PC-3 (cell line): ENCODE measurements around the gene TMTC1. TPM values are rescaled to one million over a fixed set of nuclear protein-coding genes. Genes with fewer than 3 reads are reported as not detected.

Experiments
- ATAC-seq: fragments of 200-7000 bp; cut with Tn5 transposase; 2 replicates; pipeline ENCODE4 v1.9.1; 2020; ENCODE audit warnings: mild to moderate bottlenecking, moderate library complexity
- BruUV-seq: library from RNA; stranded (reverse); fragments of 400-500 nt; replicated peaks from 2 replicates; lab custom pipeline; 2021; lab: Mats Ljungman, UMichigan
- CTCF ChIA-PET: fragments of 300-600 bp; sonication (Branson Sonifier 250); formaldehyde crosslinking; loops from one replicate; lab custom pipeline; 2022; ENCODE audit warnings: antibody characterized with exemption; lab: Charles Lee
- POLR2A ChIA-PET: fragments of 300-600 bp; sonication (Branson Sonifier 250); formaldehyde crosslinking; loops from one replicate; lab custom pipeline; 2022; ENCODE audit warnings: antibody characterized with exemption; ENCODE audit not compliant: unreplicated experiment; lab: Charles Lee
- DNase-seq: peaks from one replicate; pipeline ENCODE4 v3.0.0-alpha.2; 2015
- H2AFZ ChIP-seq: fragments of 300-600 bp; sonication (generic); 2 replicates; pipeline ENCODE4 v1.6.0; 2016; ENCODE audit warnings: antibody characterized with exemption, low read length
- H3F3A ChIP-seq: fragments of 300-600 bp; sonication (generic); one replicate; pipeline ENCODE4 v1.6.0; 2017; ENCODE audit warnings: antibody characterized with exemption, low read length, control low read depth, mild to moderate bottlenecking; ENCODE audit not compliant: unreplicated experiment
- H3K27ac ChIP-seq: fragments of 300-600 bp; sonication (generic); 2 replicates; pipeline ENCODE4 v1.5.1; 2016; ENCODE audit warnings: mild to moderate bottlenecking, low read length
- H3K27me3 ChIP-seq: fragments of 300-600 bp; sonication (generic); 2 replicates; pipeline ENCODE4 v1.6.1; 2016; ENCODE audit warnings: low read length, mixed read lengths
- H3K36me3 ChIP-seq: fragments of 300-600 bp; sonication (generic); 2 replicates; pipeline ENCODE4 v1.6.1; 2016; ENCODE audit warnings: low read depth, mixed run types, low read length, mixed read lengths
- H3K4me1 ChIP-seq: fragments of 300-600 bp; sonication (generic); 2 replicates; pipeline ENCODE4 v1.5.1; 2016; ENCODE audit warnings: low read length; ENCODE audit not compliant: insufficient read depth
- H3K4me2 ChIP-seq: fragments of 300-600 bp; sonication (generic); 2 replicates; pipeline ENCODE4 v1.6.0; 2016; ENCODE audit warnings: low read length
- H3K4me3 ChIP-seq: fragments of 300-600 bp; sonication (generic); 2 replicates; pipeline ENCODE4 v1.5.1; 2016; ENCODE audit warnings: mild to moderate bottlenecking, low read length, mixed read lengths
- H3K79me2 ChIP-seq: fragments of 300-600 bp; sonication (generic); 2 replicates; pipeline ENCODE4 v1.6.1; 2017; ENCODE audit warnings: low read length, mixed read lengths
- H3K9ac ChIP-seq: fragments of 300-600 bp; sonication (generic); 2 replicates; pipeline ENCODE4 v1.6.0; 2016; ENCODE audit warnings: mild to moderate bottlenecking, low read length
- H3K9me2 ChIP-seq: fragments of 300-600 bp; sonication (generic); replicated peaks from 2 replicates; pipeline ENCODE4 v1.6.1; 2016; ENCODE audit warnings: mixed run types, low read length, mixed read lengths
- H3K9me3 ChIP-seq: fragments of 300-600 bp; sonication (generic); 2 replicates; pipeline ENCODE4 v1.6.1; 2016; ENCODE audit warnings: low read length, mixed read lengths
- H4K20me1 ChIP-seq: fragments of 300-600 bp; sonication (generic); 2 replicates; pipeline ENCODE4 v1.6.1; 2016; ENCODE audit warnings: low read length, mixed read lengths
- EZH2 ChIP-seq: fragments of 300-600 bp; sonication (generic); IDR thresholded peaks from one replicate; pipeline ENCODE4 v1.6.1; 2017; ENCODE audit warnings: antibody characterized with exemption, mild to moderate bottlenecking, low read length; ENCODE audit not compliant: unreplicated experiment
- EZH2phosphoT487 ChIP-seq: fragments of 300-600 bp; sonication (generic); IDR thresholded peaks from 2 replicates; pipeline ENCODE4 v1.6.1; 2018; ENCODE audit warnings: mild to moderate bottlenecking, antibody characterized with exemption, low read length, borderline replicate concordance
- intact Hi-C: fragments of 100-400 bp; cut with micrococcal nuclease; formaldehyde crosslinking; loops from 2 replicates; pipeline ENCODE4 v1.9.0; 2023
- total RNA-seq: library from RNA; depleted of rRNA; stranded (reverse); fragments of >200 nt; gene quantifications from 2 replicates; pipeline ENCODE4 v1.2.3, GENCODE V29; 2014
- TF ChIP-seq, protein P1 (sequence below): fragments of 300-600 bp; sonication (generic); conservative IDR thresholded peaks from 2 replicates; pipeline ENCODE4 v1.5.1; 2017; ENCODE audit warnings: antibody characterized with exemption, low read depth, mild to moderate bottlenecking, low read length

Gene TMTC1
- total RNA-seq, 1 experiment from 2014 or later: 5.8 TPM

DNA sequence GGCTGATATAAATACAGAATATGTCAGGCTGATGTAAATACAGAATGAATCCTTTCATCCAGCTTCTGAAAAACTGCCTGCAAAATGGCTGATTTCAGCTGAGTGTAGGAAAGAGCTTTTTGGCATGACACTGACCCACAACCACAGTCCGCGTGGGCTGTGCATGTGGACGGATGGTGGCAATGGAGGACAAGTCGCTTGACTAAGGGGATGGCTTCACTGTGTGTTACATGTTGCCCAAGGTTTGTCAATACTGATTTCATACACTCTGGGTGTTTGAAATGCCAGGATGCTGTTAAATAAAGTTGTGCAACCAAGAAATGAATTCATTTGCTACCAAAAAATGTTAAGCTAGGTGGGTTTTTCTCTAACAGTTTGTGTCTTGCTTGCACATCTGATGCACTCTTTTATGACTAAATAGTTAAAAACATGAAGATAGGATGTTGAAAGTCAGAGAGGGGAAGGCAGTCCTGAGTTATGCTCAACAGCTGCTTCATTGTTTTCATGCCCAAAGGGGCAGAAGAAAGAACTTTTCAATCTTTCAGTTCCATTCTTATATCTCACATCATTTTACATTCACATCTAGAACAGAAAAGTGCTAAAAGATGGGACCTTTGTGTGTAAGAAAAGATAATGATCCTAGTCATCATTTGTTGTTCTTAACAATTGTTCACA, 249.8 kb downstream of the TMTC1 start:
- Histone ChIP-seq H3K9me2 (no peaks in the 10 kb centered on the region), H3K79me2 (no peaks in the 10 kb centered on the region), H3K9me3 (no peaks in the 10 kb centered on the region), H3K4me1 (peaks cover 5% of the 10 kb centered on the region; the same call in 1 of the 2 replicates), H3K9ac (no peak overlapping the region), H3K27me3 (peaks cover 20% of the 10 kb centered on the region), H3F3A (no peaks in the 10 kb centered on the region), H3K36me3 (no peaks in the 10 kb centered on the region), H3K27ac (no peak overlapping the region), H2AFZ (no peak overlapping the region), H4K20me1 (no peaks in the 10 kb centered on the region), H3K4me2 (no peak overlapping the region), H3K4me3 (no peak overlapping the region)
- ATAC-seq (no peak), DNase-seq (no peak)
- ChIA-PET POLR2A (no interaction called here), CTCF (no interaction called here)
- no TSS peak for BruUV-seq
- TF ChIP-seq, protein P1, sequence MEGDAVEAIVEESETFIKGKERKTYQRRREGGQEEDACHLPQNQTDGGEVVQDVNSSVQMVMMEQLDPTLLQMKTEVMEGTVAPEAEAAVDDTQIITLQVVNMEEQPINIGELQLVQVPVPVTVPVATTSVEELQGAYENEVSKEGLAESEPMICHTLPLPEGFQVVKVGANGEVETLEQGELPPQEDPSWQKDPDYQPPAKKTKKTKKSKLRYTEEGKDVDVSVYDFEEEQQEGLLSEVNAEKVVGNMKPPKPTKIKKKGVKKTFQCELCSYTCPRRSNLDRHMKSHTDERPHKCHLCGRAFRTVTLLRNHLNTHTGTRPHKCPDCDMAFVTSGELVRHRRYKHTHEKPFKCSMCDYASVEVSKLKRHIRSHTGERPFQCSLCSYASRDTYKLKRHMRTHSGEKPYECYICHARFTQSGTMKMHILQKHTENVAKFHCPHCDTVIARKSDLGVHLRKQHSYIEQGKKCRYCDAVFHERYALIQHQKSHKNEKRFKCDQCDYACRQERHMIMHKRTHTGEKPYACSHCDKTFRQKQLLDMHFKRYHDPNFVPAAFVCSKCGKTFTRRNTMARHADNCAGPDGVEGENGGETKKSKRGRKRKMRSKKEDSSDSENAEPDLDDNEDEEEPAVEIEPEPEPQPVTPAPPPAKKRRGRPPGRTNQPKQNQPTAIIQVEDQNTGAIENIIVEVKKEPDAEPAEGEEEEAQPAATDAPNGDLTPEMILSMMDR: no peak
- TF ChIP-seq EZH2phosphoT487 (no peak), EZH2 (no peak)
- intact Hi-C loops: no loop called here

DNA sequence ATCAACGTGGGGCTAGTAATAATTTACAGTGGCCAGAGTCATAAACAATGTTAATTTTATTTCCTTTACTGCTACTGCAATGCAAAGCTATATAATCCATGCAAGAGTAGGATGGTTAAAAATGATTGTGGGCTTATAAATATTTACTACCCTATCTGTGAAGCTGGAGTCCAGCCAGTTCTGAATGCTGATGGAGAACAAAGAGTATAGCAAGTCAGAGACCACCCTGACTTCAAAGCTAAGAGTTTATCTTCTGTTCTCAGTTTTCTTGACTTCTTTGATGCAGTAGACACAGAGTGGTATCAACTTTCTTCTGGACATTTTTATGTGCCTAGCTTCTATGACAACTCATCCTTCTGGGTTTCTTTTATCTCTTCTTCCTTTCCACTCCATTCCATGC, 252.3 kb downstream of the TMTC1 start:
- H3K4me1 ChIP-seq: no peaks in the 10 kb centered on the region
- DNase-seq (no peak), ATAC-seq (no peak)
- H3F3A ChIP-seq: no peaks in the 10 kb centered on the region
- ChIA-PET POLR2A (no interaction called here), CTCF (no interaction called here)
- no peak overlapping the region for H3K9ac ChIP-seq
- BruUV-seq: no TSS peak
- intact Hi-C loops: no loop called here
- no peaks in the 10 kb centered on the region for H3K79me2 ChIP-seq
- H4K20me1 ChIP-seq: no peaks in the 10 kb centered on the region
- H2AFZ ChIP-seq: no peak overlapping the region
- no peaks in the 10 kb centered on the region for H3K36me3 ChIP-seq
- H3K4me2 ChIP-seq: no peak overlapping the region
- H3K27me3 ChIP-seq: peaks cover 25% of the 10 kb centered on the region
- H3K9me2 ChIP-seq: no peaks in the 10 kb centered on the region
- H3K9me3 ChIP-seq: no peaks in the 10 kb centered on the region
- TF ChIP-seq, protein P1: no peak
- TF ChIP-seq EZH2phosphoT487 (no peak), EZH2 (no peak)
- H3K27ac ChIP-seq: no peak overlapping the region
- H3K4me3 ChIP-seq: no peak overlapping the region

DNA sequence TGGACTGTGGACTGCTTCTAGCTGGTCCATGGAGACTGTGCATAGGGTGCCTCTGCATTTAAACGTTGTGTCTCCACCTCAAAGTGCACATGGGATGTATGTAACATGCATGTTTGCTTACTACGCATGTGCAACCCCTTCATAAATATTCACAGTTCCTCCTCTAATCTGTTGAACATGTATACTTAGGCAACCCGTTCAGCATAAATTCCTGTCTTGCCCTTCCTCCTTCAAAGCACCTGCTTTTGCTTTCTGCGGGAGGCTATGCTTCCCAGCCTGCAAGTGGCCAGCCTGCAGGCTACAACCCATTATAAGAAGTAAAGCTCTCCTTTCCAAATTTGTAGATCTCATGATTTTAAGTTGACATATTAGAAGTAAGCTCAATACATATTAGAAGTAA, 253.3 kb downstream of the TMTC1 start:
- Histone ChIP-seq H3K4me1 (no peaks in the 10 kb centered on the region), H2AFZ (no peak overlapping the region), H3K36me3 (no peaks in the 10 kb centered on the region), H3K4me2 (no peak overlapping the region), H3K79me2 (no peaks in the 10 kb centered on the region), H3K27ac (no peak overlapping the region), H3F3A (no peaks in the 10 kb centered on the region), H3K9ac (no peak overlapping the region), H3K9me2 (no peaks in the 10 kb centered on the region), H3K4me3 (no peak overlapping the region), H3K27me3 (peaks cover 25% of the 10 kb centered on the region), H3K9me3 (no peaks in the 10 kb centered on the region), H4K20me1 (no peaks in the 10 kb centered on the region)
- ChIA-PET POLR2A (no interaction called here), CTCF (no interaction called here)
- ATAC-seq (no peak), DNase-seq (no peak)
- TF ChIP-seq, protein P1: no peak
- TF ChIP-seq EZH2phosphoT487 (no peak), EZH2 (no peak)
- BruUV-seq: no TSS peak
- intact Hi-C loops: no loop called here
